OCI-LY7 (cell line): Measurements from ENCODE around the gene TLE1. TPM values are rescaled to one million over a fixed set of nuclear protein-coding genes. Genes with fewer than 3 reads are reported as not detected.

Source experiments
- BruUV-seq: library from RNA; stranded (reverse); fragments of 400-500 nt; replicated peaks from 2 replicates; lab custom pipeline; 2021; lab: Mats Ljungman, UMichigan
- CTCF ChIA-PET: fragments of 300-600 bp; sonication (Branson Sonifier 250); formaldehyde crosslinking; loops from one replicate; lab custom pipeline; 2022; ENCODE audit warnings: antibody characterized with exemption; ENCODE audit not compliant: unreplicated experiment; lab: Charles Lee
- POLR2A ChIA-PET: fragments of 300-600 bp; sonication (Branson Sonifier 250); formaldehyde crosslinking; loops from one replicate; lab custom pipeline; 2022; ENCODE audit warnings: antibody characterized with exemption; lab: Charles Lee
- DNase-seq: peaks from one replicate; pipeline ENCODE4 v3.0.0-alpha.2; 2015; ENCODE audit warnings: low spot score
- H2AFZ ChIP-seq: fragments of 200-600 bp; sonication (generic), shearing (Covaris generic); 2 replicates; pipeline ENCODE4 v1.6.1; 2014; ENCODE audit warnings: mild to moderate bottlenecking, antibody characterized with exemption, low read length, moderate library complexity
- H3K27ac ChIP-seq: fragments of 200-600 bp; sonication (generic); 2 replicates; pipeline ENCODE4 v1.5.1; 2014; ENCODE audit warnings: mixed run types, low read depth, mild to moderate bottlenecking, moderate library complexity, low read length, inconsistent platforms; ENCODE audit not compliant: poor library complexity, severe bottlenecking
- H3K36me3 ChIP-seq: fragments of 200-600 bp; sonication (generic); 2 replicates; pipeline ENCODE4 v1.6.1; 2014; ENCODE audit warnings: mild to moderate bottlenecking, antibody characterized with exemption, low read length, moderate library complexity, mixed read lengths; ENCODE audit not compliant: insufficient read depth
- H3K4me1 ChIP-seq: fragments of 200-600 bp; sonication (generic); 2 replicates; pipeline ENCODE4 v1.5.1; 2014; ENCODE audit warnings: mild to moderate bottlenecking, low read length; ENCODE audit not compliant: insufficient read depth, poor library complexity, severe bottlenecking
- H3K4me2 ChIP-seq: fragments of 200-600 bp; sonication (generic); 2 replicates; pipeline ENCODE4 v1.6.1; 2014; ENCODE audit warnings: mild to moderate bottlenecking, low read length
- H3K4me3 ChIP-seq: fragments of 200-600 bp; sonication (generic); 2 replicates; pipeline ENCODE4 v1.5.1; 2014; ENCODE audit warnings: mild to moderate bottlenecking, low read depth, low read length; ENCODE audit not compliant: poor library complexity, severe bottlenecking
- H3K79me2 ChIP-seq: fragments of 200-600 bp; sonication (generic); 2 replicates; pipeline ENCODE4 v1.6.1; 2016; ENCODE audit warnings: low read depth, mild to moderate bottlenecking, low read length, moderate library complexity, mixed read lengths; ENCODE audit not compliant: insufficient read depth
- H3K9me2 ChIP-seq: fragments of 200-600 bp; sonication (generic); 2 replicates; pipeline ENCODE4 v1.6.1; 2016; ENCODE audit warnings: mild to moderate bottlenecking, low read length, mixed read lengths; ENCODE audit not compliant: insufficient read depth
- H3K9me3 ChIP-seq: fragments of 200-600 bp; sonication (generic); 2 replicates; pipeline ENCODE4 v1.6.1; 2014; ENCODE audit warnings: mild to moderate bottlenecking, mixed run types, low read length, mixed read lengths
- H4K20me1 ChIP-seq: fragments of 200-600 bp; sonication (generic); 2 replicates; pipeline ENCODE4 v1.6.1; 2014; ENCODE audit warnings: mild to moderate bottlenecking, antibody characterized with exemption, low read length, moderate library complexity, mixed read lengths; ENCODE audit not compliant: insufficient read depth
- EZH2phosphoT487 ChIP-seq: fragments of 200-600 bp; sonication (generic); IDR thresholded peaks from 2 replicates; pipeline ENCODE4 v1.6.1; 2018; ENCODE audit warnings: low read depth, borderline replicate concordance, mild to moderate bottlenecking, mixed run types, antibody characterized with exemption, low read length, moderate library complexity, mixed read lengths
- intact Hi-C: fragments of 100-400 bp; cut with micrococcal nuclease; formaldehyde crosslinking; loops from one replicate; pipeline ENCODE4 v1.10.0; 2022; ENCODE audit not compliant: unreplicated experiment
- total RNA-seq, 2 experiments: library from RNA; depleted of rRNA in 1 of 2; stranded (reverse); fragments of >200 nt in 1 of 2; shearing (Covaris generic) in 1 of 2; gene quantifications; 2 replicates each; pipeline ENCODE4 v1.2.3, GENCODE V29; 2014 to 2022
- TF ChIP-seq, protein P1 (sequence below): fragments of 200-600 bp; sonication (generic); conservative IDR thresholded peaks from 2 replicates; pipeline ENCODE4 v1.5.1; 2014; ENCODE audit warnings: mild to moderate bottlenecking, antibody characterized with exemption, low read length, moderate library complexity, mixed read lengths

Gene TLE1
- total RNA-seq, 2 experiments from 2014 or later: 0.13 TPM; not detected in 1

DNA sequence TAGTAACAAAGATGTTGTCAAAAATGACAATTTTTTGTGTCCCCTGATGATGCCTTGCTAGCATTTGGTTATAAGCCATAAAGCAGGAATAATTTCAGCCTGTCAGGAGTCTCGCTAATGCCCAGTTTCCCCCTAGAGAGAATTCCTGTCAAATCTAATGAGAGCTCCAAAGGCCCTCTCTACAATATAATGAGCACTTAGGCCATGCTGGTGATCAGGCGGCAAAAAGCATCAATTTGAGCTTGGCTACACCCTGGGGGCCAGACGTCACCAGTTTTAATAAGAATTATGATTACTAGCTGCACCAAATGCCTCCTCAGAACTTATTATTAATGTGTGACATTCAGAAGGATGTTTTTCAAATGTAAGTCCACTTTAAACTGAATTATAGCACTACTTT, 6.1 kb downstream of the TLE1 start:
- Histone ChIP-seq H3K9me3 (no peaks in the 10 kb centered on the region), H2AFZ (no peak overlapping the region), H3K36me3 (no peaks in the 10 kb centered on the region), H3K79me2 (no peaks in the 10 kb centered on the region), H3K27ac (no peak overlapping the region), H3K9me2 (no peaks in the 10 kb centered on the region), H4K20me1 (no peaks in the 10 kb centered on the region), H3K4me2 (no peak overlapping the region), H3K4me3 (no peak overlapping the region), H3K4me1 (no peaks in the 10 kb centered on the region)
- TF ChIP-seq, protein P1, sequence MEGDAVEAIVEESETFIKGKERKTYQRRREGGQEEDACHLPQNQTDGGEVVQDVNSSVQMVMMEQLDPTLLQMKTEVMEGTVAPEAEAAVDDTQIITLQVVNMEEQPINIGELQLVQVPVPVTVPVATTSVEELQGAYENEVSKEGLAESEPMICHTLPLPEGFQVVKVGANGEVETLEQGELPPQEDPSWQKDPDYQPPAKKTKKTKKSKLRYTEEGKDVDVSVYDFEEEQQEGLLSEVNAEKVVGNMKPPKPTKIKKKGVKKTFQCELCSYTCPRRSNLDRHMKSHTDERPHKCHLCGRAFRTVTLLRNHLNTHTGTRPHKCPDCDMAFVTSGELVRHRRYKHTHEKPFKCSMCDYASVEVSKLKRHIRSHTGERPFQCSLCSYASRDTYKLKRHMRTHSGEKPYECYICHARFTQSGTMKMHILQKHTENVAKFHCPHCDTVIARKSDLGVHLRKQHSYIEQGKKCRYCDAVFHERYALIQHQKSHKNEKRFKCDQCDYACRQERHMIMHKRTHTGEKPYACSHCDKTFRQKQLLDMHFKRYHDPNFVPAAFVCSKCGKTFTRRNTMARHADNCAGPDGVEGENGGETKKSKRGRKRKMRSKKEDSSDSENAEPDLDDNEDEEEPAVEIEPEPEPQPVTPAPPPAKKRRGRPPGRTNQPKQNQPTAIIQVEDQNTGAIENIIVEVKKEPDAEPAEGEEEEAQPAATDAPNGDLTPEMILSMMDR: no peak
- no peak for TF ChIP-seq EZH2phosphoT487
- DNase-seq: no peak
- ChIA-PET POLR2A (interaction anchor here (0.6 to 0.9 kb wide), 2 partner anchors 13 to 30 kb away, joined by 3 read pairs; no protein-coding TSS in a partner anchor), CTCF (no interaction called here)
- no TSS peak for BruUV-seq
- intact Hi-C loops: no loop called here

DNA sequence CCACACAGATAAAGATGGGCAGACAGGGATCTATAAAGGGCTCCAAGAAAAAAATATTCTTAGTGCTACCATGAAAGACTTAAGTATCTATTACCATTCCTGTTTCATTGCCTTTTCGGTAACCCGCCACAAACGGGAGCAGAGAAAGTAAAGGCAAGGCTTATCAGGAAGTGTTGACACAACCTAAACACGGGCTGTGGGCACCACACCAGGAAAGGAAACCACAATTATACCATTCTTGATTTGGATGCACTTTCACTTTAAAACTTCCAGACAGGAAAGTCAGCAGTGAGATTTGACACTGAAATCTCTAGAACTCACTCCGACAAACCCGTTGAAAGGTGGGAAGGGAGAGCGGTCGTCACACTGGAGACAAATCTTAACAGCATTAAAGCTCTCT, 6.5 kb downstream of the TLE1 start:
- intact Hi-C loops: no loop called here
- H3K36me3 ChIP-seq: no peaks in the 10 kb centered on the region
- H3K79me2 ChIP-seq: no peaks in the 10 kb centered on the region
- H4K20me1 ChIP-seq: no peaks in the 10 kb centered on the region
- H3K4me2 ChIP-seq: no peak overlapping the region
- H3K4me3 ChIP-seq: no peak overlapping the region
- CTCF ChIA-PET: no interaction called here
- BruUV-seq: no TSS peak
- no peaks in the 10 kb centered on the region for H3K4me1 ChIP-seq
- H2AFZ ChIP-seq: no peak overlapping the region
- H3K9me3 ChIP-seq: no peaks in the 10 kb centered on the region
- no peak for DNase-seq
- H3K9me2 ChIP-seq: no peaks in the 10 kb centered on the region
- TF ChIP-seq EZH2phosphoT487: no peak
- TF ChIP-seq, protein P1: no peak
- POLR2A ChIA-PET: interaction anchor here (0.6 kb wide), 1 partner anchor 12 kb away, joined by 3 read pairs; no protein-coding TSS in a partner anchor
- H3K27ac ChIP-seq: no peak overlapping the region

DNA sequence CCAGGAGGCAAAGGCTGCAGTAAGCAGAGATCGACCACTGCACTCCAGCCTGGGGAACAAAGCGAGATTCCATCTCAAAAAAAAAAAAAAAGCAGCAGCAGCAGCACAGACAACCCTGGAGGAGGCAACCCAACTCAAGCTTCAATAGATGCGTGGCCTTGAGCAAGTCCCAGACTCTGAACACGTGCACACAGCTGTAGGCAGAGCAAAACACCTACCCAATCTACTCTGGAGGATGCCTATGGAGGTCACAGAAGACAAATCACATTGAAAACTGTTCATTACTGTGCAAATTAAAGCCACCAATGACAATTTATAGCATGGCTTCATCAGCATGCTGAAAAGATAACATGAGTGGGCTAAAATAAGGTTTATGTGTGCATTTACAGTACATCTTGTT, 7.2 kb downstream of the TLE1 start:
- ChIA-PET POLR2A (no interaction called here), CTCF (no interaction called here)
- H3K79me2 ChIP-seq: no peaks in the 10 kb centered on the region
- no peaks in the 10 kb centered on the region for H3K4me1 ChIP-seq
- no peak overlapping the region for H3K27ac ChIP-seq
- H3K4me2 ChIP-seq: no peak overlapping the region
- DNase-seq: no peak
- no peak for TF ChIP-seq EZH2phosphoT487
- TF ChIP-seq, protein P1: no peak
- H3K9me3 ChIP-seq: no peaks in the 10 kb centered on the region
- H3K36me3 ChIP-seq: no peaks in the 10 kb centered on the region
- H3K4me3 ChIP-seq: no peak overlapping the region
- H2AFZ ChIP-seq: no peak overlapping the region
- intact Hi-C loops: no loop called here
- no peaks in the 10 kb centered on the region for H3K9me2 ChIP-seq
- no peaks in the 10 kb centered on the region for H4K20me1 ChIP-seq
- no TSS peak for BruUV-seq
